Vagina (tissue), 2 donors: ENCODE measurements around the gene LRRC36. TPM values are rescaled to one million over a fixed set of nuclear protein-coding genes. Genes with fewer than 3 reads are reported as not detected.

Source experiments
- DNase-seq, 2 donors: peaks; one replicate each; pipeline ENCODE4 v3.0.0-alpha.2; 2017; ENCODE audit errors: extremely low spot score in 2 of 2
- H3K27ac ChIP-seq: fragments of 200-600 bp; sonication (generic); one replicate; pipeline ENCODE4 v1.5.1; 2019
- H3K27me3 ChIP-seq: fragments of 200-600 bp; sonication (generic); one replicate; pipeline ENCODE4 v1.5.1; 2019
- H3K36me3 ChIP-seq, 2 donors: fragments of 200-600 bp; sonication (generic); one replicate each; pipeline ENCODE4 v1.5.1; 2017 to 2019
- H3K4me1 ChIP-seq: fragments of 200-600 bp; sonication (generic); one replicate; pipeline ENCODE4 v1.5.1; 2019
- H3K4me3 ChIP-seq, 2 donors: fragments of 200-600 bp; sonication (generic); 1 replicate in 1 of 2; 2 replicates in 1 of 2; pipeline ENCODE4 v1.5.1; 2016 to 2019
- H3K9me3 ChIP-seq: fragments of 200-600 bp; sonication (generic); one replicate; pipeline ENCODE4 v1.5.1; 2019
- CTCF ChIP-seq, 3 experiments: fragments of 450-650 bp in 2 of 3; fragments of 200-600 bp in 1 of 3; sonication (generic) in 1 of 3; IDR thresholded peaks; one replicate each; pipeline ENCODE4 v1.5.1; 2017 to 2019; ENCODE audit warnings: antibody characterized with exemption in 3 of 3, mild to moderate bottlenecking in 2 of 3, moderate library complexity in 2 of 3
- POLR2A ChIP-seq, 2 donors: fragments of 450-650 bp; IDR thresholded peaks; one replicate each; pipeline ENCODE4 v1.6.1; 2017; ENCODE audit warnings: antibody characterized with exemption in 2 of 2, mild to moderate bottlenecking in 2 of 2, moderate library complexity in 2 of 2
- POLR2AphosphoS5 ChIP-seq, 2 donors: sonication (generic); formaldehyde crosslinking; IDR thresholded peaks; one replicate each; pipeline ENCODE4 v1.9.0; 2017; ENCODE audit warnings: antibody characterized with exemption in 2 of 2, mild to moderate bottlenecking in 2 of 2, low read depth in 1 of 2; ENCODE audit not compliant: insufficient read depth in 1 of 2
- intact Hi-C: fragments of 100-400 bp; cut with DNase I; formaldehyde crosslinking; loops from one replicate; pipeline ENCODE4 v1.15.1; 2023
- total RNA-seq: library from RNA; depleted of rRNA; stranded (reverse); fragments of >200 nt; gene quantifications from one replicate; pipeline ENCODE4 v1.2.3, GENCODE V29; 2016

LRRC36 gene
- total RNA-seq, 1 donor from 2014 or later = not detected

- H3K9me3 ChIP-seq = no peaks in the 10 kb centered on the region
- peak in 1 of 2 donors; percentile 95 for DNase-seq
- TF ChIP-seq CTCF (IDR thresholded peaks at IDR 0.05) = no peak
- TF ChIP-seq POLR2A (IDR thresholded peaks at IDR 0.05) = no peak
- TF ChIP-seq POLR2AphosphoS5 (IDR thresholded peaks at IDR 0.05; ENCODE audit: insufficient read depth in 1 of 2, low read depth in 1 of 2) = no peak
- H3K4me1 ChIP-seq = peaks cover 91% of the 10 kb centered on the region
- intact Hi-C loops = no loop called here
- no peak overlapping the region for H3K4me3 ChIP-seq
- no peaks in the 10 kb centered on the region for H3K36me3 ChIP-seq
- no peaks in the 10 kb centered on the region for H3K27me3 ChIP-seq
- H3K27ac ChIP-seq = peak overlapping the region; percentile 65
Measured at GRCh38 chr16:67395105-67395457, 68.5 kb downstream of the LRRC36 start.

GRCh38 chr16:67395458-67396158, 69.0 kb downstream of the LRRC36 start:
- intact Hi-C loops = no loop called here
- Histone ChIP-seq H3K4me1 (peaks cover 91% of the 10 kb centered on the region), H3K9me3 (no peaks in the 10 kb centered on the region), H3K27me3 (no peaks in the 10 kb centered on the region), H3K27ac (peak overlapping the region; percentile 66), H3K36me3 (no peaks in the 10 kb centered on the region), H3K4me3 (no peak overlapping the region)
- DNase-seq = peak in 1 of 2 donors; percentile 93
- TF ChIP-seq POLR2AphosphoS5 (IDR thresholded peaks at IDR 0.05; ENCODE audit: insufficient read depth in 1 of 2, low read depth in 1 of 2) (no peak), CTCF (IDR thresholded peaks at IDR 0.05) (no peak), POLR2A (IDR thresholded peaks at IDR 0.05) (no peak)

- Histone ChIP-seq H3K4me1 (peaks cover 83% of the 10 kb centered on the region), H3K27me3 (no peaks in the 10 kb centered on the region), H3K36me3 (no peaks in the 10 kb centered on the region), H3K4me3 (no peak overlapping the region), H3K9me3 (no peaks in the 10 kb centered on the region), H3K27ac (peak overlapping the region; percentile 66)
- intact Hi-C loops = no loop called here
- peak in 1 of 2 donors; percentile 85 for DNase-seq
- TF ChIP-seq POLR2A (IDR thresholded peaks at IDR 0.05) = no peak
- peak in 1 of 2 donors; percentile 34 for TF ChIP-seq POLR2AphosphoS5 (IDR thresholded peaks at IDR 0.05; ENCODE audit: insufficient read depth in 1 of 2, low read depth in 1 of 2)
Measured at GRCh38 chr16:67396159-67397035, 69.8 kb downstream of the LRRC36 start.

GRCh38 chr16:67397036-67397801, 70.6 kb downstream of the LRRC36 start:
- Histone ChIP-seq H3K9me3 (no peaks in the 10 kb centered on the region), H3K4me1 (peaks cover 75% of the 10 kb centered on the region), H3K36me3 (no peaks in the 10 kb centered on the region), H3K4me3 (no peak overlapping the region), H3K27ac (peak overlapping the region; percentile 66), H3K27me3 (no peaks in the 10 kb centered on the region)
- TF ChIP-seq POLR2A (IDR thresholded peaks at IDR 0.05) (no peak), POLR2AphosphoS5 (IDR thresholded peaks at IDR 0.05; ENCODE audit: insufficient read depth in 1 of 2, low read depth in 1 of 2) (peak in 1 of 2 donors; percentile 36)
- DNase-seq = no peak
- intact Hi-C loops = no loop called here

GRCh38 chr16:67397812-67398545, 71.4 kb downstream of the LRRC36 start:
- Histone ChIP-seq H3K4me3 (no peak overlapping the region), H3K27me3 (no peaks in the 10 kb centered on the region), H3K36me3 (no peaks in the 10 kb centered on the region), H3K9me3 (no peaks in the 10 kb centered on the region), H3K4me1 (peaks cover 67% of the 10 kb centered on the region), H3K27ac (peak overlapping the region; percentile 66)
- DNase-seq = no peak
- intact Hi-C loops = no loop called here
- TF ChIP-seq POLR2A (IDR thresholded peaks at IDR 0.05) (no peak), POLR2AphosphoS5 (IDR thresholded peaks at IDR 0.05; ENCODE audit: insufficient read depth in 1 of 2, low read depth in 1 of 2) (no peak), CTCF (IDR thresholded peaks at IDR 0.05) (no peak)
